Calu3 (cell line): Measurements from ENCODE around the gene PLCG2. TPM values are rescaled to one million over a fixed set of nuclear protein-coding genes. Genes with fewer than 3 reads are reported as not detected.

Experiments
- BruUV-seq: library from RNA; stranded (reverse); fragments of 400-500 nt; replicated peaks from 2 replicates; lab custom pipeline; 2021; lab: Mats Ljungman, UMichigan
- CTCF ChIA-PET: fragments of 300-600 bp; sonication (Branson Sonifier 250); formaldehyde crosslinking; loops from one replicate; lab custom pipeline; 2022; ENCODE audit warnings: antibody characterized with exemption; lab: Charles Lee
- DNase-seq: peaks from one replicate; pipeline ENCODE4 v3.0.0; 2022
- H3K27ac Mint-ChIP-seq: one replicate; pipeline ENCODE4 v1.8.0; 2022; ENCODE audit warnings: mixed read lengths; ENCODE audit not compliant: unreplicated experiment
- H3K27me3 Mint-ChIP-seq: one replicate; pipeline ENCODE4 v1.8.0; 2022; ENCODE audit warnings: mixed read lengths; ENCODE audit not compliant: unreplicated experiment
- H3K36me3 Mint-ChIP-seq: one replicate; pipeline ENCODE4 v1.8.0; 2022; ENCODE audit warnings: mild to moderate bottlenecking, moderate library complexity, mixed read lengths; ENCODE audit not compliant: insufficient read depth, unreplicated experiment
- H3K4me1 Mint-ChIP-seq: one replicate; pipeline ENCODE4 v1.8.0; 2022; ENCODE audit warnings: mild to moderate bottlenecking, low read depth, mixed read lengths; ENCODE audit not compliant: unreplicated experiment
- H3K4me3 Mint-ChIP-seq: one replicate; pipeline ENCODE4 v1.8.0; 2022; ENCODE audit warnings: mild to moderate bottlenecking, low read depth, moderate library complexity, mixed read lengths; ENCODE audit not compliant: unreplicated experiment
- H3K9me3 Mint-ChIP-seq: one replicate; pipeline ENCODE4 v1.8.0; 2022; ENCODE audit warnings: low read depth, mixed read lengths; ENCODE audit not compliant: unreplicated experiment
- CTCF ChIP-seq: fragments of 200-600 bp; IDR thresholded peaks from one replicate; pipeline ENCODE4 v1.8.0; 2022; ENCODE audit warnings: antibody characterized with exemption; ENCODE audit not compliant: unreplicated experiment
- intact Hi-C: fragments of 100-400 bp; cut with micrococcal nuclease; formaldehyde crosslinking; loops from one replicate; pipeline ENCODE4 v1.10.0; 2022; ENCODE audit not compliant: unreplicated experiment
- total RNA-seq: library from RNA; stranded (reverse); gene quantifications from 2 replicates; pipeline ENCODE4 v1.2.3, GENCODE V29; 2022

Gene PLCG2
- total RNA-seq, 1 experiment from 2014 or later: 3.4 TPM

GRCh38 chr16:81731649-81732048, 47.4 kb upstream of the PLCG2 start:
- CTCF ChIA-PET: interaction anchor here (0.7 kb wide), 1 partner anchor 998 kb away, joined by 6 read pairs; no protein-coding TSS in a partner anchor

GRCh38 chr16:81732699-81733098, 46.4 kb upstream of the PLCG2 start:
- BruUV-seq: no TSS peak
- intact Hi-C loops: loop anchor here (10.0 kb wide), 1 partner anchor 698 kb away; the partner anchor contains the start of gene ATMIN
- no peak overlapping the region for H3K4me3 Mint-ChIP-seq
- H3K27me3 Mint-ChIP-seq: peaks cover 13% of the 10 kb centered on the region
- peak; percentile 23 for TF ChIP-seq CTCF
- CTCF ChIA-PET: interaction anchor here (0.8 kb wide), 1 partner anchor 20 kb away, joined by 6 read pairs; no protein-coding TSS in a partner anchor
- H3K4me1 Mint-ChIP-seq: peaks cover 14% of the 10 kb centered on the region
- H3K27ac Mint-ChIP-seq: no peak overlapping the region
- H3K9me3 Mint-ChIP-seq: peaks cover 4% of the 10 kb centered on the region
- DNase-seq: no peak
- H3K36me3 Mint-ChIP-seq: peaks cover 16% of the 10 kb centered on the region

More at GRCh38 chr16:81731649-81732048, 47.4 kb upstream of the PLCG2 start:
- no peak for DNase-seq
- intact Hi-C loops: loop anchor here (10.0 kb wide), 1 partner anchor 697 kb away; the partner anchor contains the start of gene ATMIN
- no TSS peak for BruUV-seq
- Mint-ChIP-seq H3K36me3 (peaks cover 16% of the 10 kb centered on the region), H3K27ac (no peak overlapping the region), H3K27me3 (peaks cover 13% of the 10 kb centered on the region), H3K4me3 (no peak overlapping the region), H3K4me1 (peaks cover 14% of the 10 kb centered on the region), H3K9me3 (peaks cover 4% of the 10 kb centered on the region)
- no peak for TF ChIP-seq CTCF

GRCh38 chr16:81733295-81733694, 45.8 kb upstream of the PLCG2 start:
- Mint-ChIP-seq H3K4me3 (no peak overlapping the region), H3K27ac (no peak overlapping the region), H3K27me3 (peaks cover 13% of the 10 kb centered on the region), H3K4me1 (peaks cover 14% of the 10 kb centered on the region), H3K9me3 (peaks cover 4% of the 10 kb centered on the region), H3K36me3 (peaks cover 16% of the 10 kb centered on the region)
- intact Hi-C loops: loop anchor here (10.0 kb wide), 1 partner anchor 698 kb away; the partner anchor contains the start of gene ATMIN
- no peak for TF ChIP-seq CTCF
- no peak for DNase-seq
- CTCF ChIA-PET: interaction anchor here (0.8 kb wide), 1 partner anchor 20 kb away, joined by 6 read pairs; no protein-coding TSS in a partner anchor
- BruUV-seq: no TSS peak

GRCh38 chr16:81734632-81735434, 44.3 kb upstream of the PLCG2 start:
- TF ChIP-seq CTCF: no peak
- peaks cover 4% of the 10 kb centered on the region for H3K9me3 Mint-ChIP-seq
- no peak overlapping the region for H3K4me3 Mint-ChIP-seq
- H3K36me3 Mint-ChIP-seq: peaks cover 11% of the 10 kb centered on the region
- CTCF ChIA-PET: interaction anchor here (0.7 to 0.9 kb wide), 2 partner anchors 17 to 33 kb away, joined by 3 read pairs; no protein-coding TSS in a partner anchor
- H3K27me3 Mint-ChIP-seq: peaks cover 13% of the 10 kb centered on the region
- BruUV-seq: no TSS peak
- DNase-seq: no peak
- peaks cover 7% of the 10 kb centered on the region for H3K4me1 Mint-ChIP-seq
- H3K27ac Mint-ChIP-seq: no peak overlapping the region
- intact Hi-C loops: loop anchor here (5.0 to 10.0 kb wide), 2 partner anchors 528 to 700 kb away; partner anchors contain the start of gene ATMIN
